Tibial artery (tissue), 4 donors: ENCODE measurements around the gene OSBPL8.
"Not testable (repeated sequence)": the region's sequence is repeated elsewhere in the genome, so short reads cannot be mapped to it uniquely, and the experiment has no call there.

Source experiments
- DNase-seq, 2 donors: peaks; one replicate each; pipeline ENCODE4 v3.0.0-alpha.2; 2019
- H3K27ac ChIP-seq, 2 donors: fragments of 200-600 bp; sonication (generic) in 1 of 2; 1 replicate in 1 of 2; 2 replicates in 1 of 2; pipeline ENCODE4 v1.5.1; 2018 to 2019; ENCODE audit warnings: mild to moderate bottlenecking in 1 of 2
- H3K27me3 ChIP-seq, 2 donors: fragments of 200-600 bp; sonication (generic) in 1 of 2; one replicate each; pipeline versions ENCODE4 v1.5.1 to v1.6.0; 2016 to 2019
- H3K36me3 ChIP-seq, 3 donors: fragments of 200-600 bp; sonication (generic) in 2 of 3; one replicate each; pipeline ENCODE4 v1.5.1; 2016 to 2019; ENCODE audit warnings: mild to moderate bottlenecking in 2 of 3
- H3K4me1 ChIP-seq, 4 donors: fragments of 200-600 bp; sonication (generic) in 2 of 4; 1 replicate in 3 of 4; 2 replicates in 1 of 4; pipeline ENCODE4 v1.5.1; 2016 to 2019
- H3K4me3 ChIP-seq, 2 donors: fragments of 200-600 bp; sonication (generic) in 1 of 2; 1 replicate in 1 of 2; 2 replicates in 1 of 2; pipeline ENCODE4 v1.5.1; 2018 to 2019; ENCODE audit warnings: mild to moderate bottlenecking in 2 of 2
- H3K9me3 ChIP-seq, 3 donors: fragments of 200-600 bp; sonication (generic) in 1 of 3; one replicate each; pipeline ENCODE4 v1.5.1; 2016 to 2019
- CTCF ChIP-seq, 2 experiments: fragments of 200-600 bp in 1 of 2; fragments of 450-650 bp in 1 of 2; IDR thresholded peaks; one replicate each; pipeline ENCODE4 v1.5.1; 2017 to 2019; ENCODE audit warnings: antibody characterized with exemption in 2 of 2, mild to moderate bottlenecking in 1 of 2, moderate library complexity in 1 of 2
- intact Hi-C: fragments of 100-400 bp; cut with DNase I; formaldehyde crosslinking; loops from one replicate; pipeline ENCODE4 v1.15.0; 2023; ENCODE audit warnings: low total_unique reads

The OSBPL8 gene

GRCh38 chr12:76486011-76486410, 73.6 kb downstream of the OSBPL8 start:
- Histone ChIP-seq H3K27me3 (no peaks in the 10 kb centered on the region), H3K4me1 (no peaks in the 10 kb centered on the region), H3K36me3 (peaks cover 10 to 17% (median 13%) of the 10 kb centered on the region in 3 donors), H3K27ac (no peak overlapping the region), H3K9me3 (peaks cover 0 to 3% (median 0%) of the 10 kb centered on the region in 3 donors), H3K4me3 (no peak overlapping the region)
- no peak for DNase-seq
- TF ChIP-seq CTCF (IDR thresholded peaks at IDR 0.05): no peak
- intact Hi-C loops: no loop called here

DNA sequence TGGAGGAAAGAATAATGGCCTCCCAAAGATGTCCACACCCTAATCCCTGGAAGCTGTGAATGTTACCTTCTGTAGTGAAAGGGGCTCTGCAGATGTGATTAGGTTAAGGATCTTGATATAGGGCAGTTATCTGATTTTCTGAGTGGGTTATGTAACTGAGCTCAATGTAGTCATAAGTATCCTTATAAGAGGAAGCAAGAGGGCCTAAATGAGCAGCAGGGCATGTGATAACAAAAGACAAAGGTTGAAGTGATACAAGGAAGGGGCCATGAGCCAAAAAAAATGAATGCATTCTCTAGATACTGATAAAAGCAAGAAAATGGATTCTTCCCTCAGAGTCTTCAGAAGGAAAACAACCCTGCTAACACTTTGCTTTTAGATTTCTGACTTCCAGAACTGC, 78.8 kb downstream of the OSBPL8 start:
- no peak overlapping the region for H3K4me3 ChIP-seq
- DNase-seq: no peak
- H3K9me3 ChIP-seq: no peaks in the 10 kb centered on the region
- no peak overlapping the region for H3K27ac ChIP-seq
- H3K27me3 ChIP-seq: no peaks in the 10 kb centered on the region
- H3K4me1 ChIP-seq: no peaks in the 10 kb centered on the region
- intact Hi-C loops: no loop called here
- peaks cover 0 to 6% (median 0%) of the 10 kb centered on the region in 3 donors for H3K36me3 ChIP-seq
- no peak for TF ChIP-seq CTCF (IDR thresholded peaks at IDR 0.05)

- no peak overlapping the region for H3K27ac ChIP-seq
- H3K27me3 ChIP-seq: no peaks in the 10 kb centered on the region
- H3K4me1 ChIP-seq: no peaks in the 10 kb centered on the region
- peaks cover 0 to 4% (median 0%) of the 10 kb centered on the region in 3 donors for H3K36me3 ChIP-seq
- no peak for DNase-seq
- intact Hi-C loops: no loop called here
- H3K4me3 ChIP-seq: no peak overlapping the region
- no peaks in the 10 kb centered on the region for H3K9me3 ChIP-seq
- no peak for TF ChIP-seq CTCF (IDR thresholded peaks at IDR 0.05)
Observed at GRCh38 chr12:76478045-76478444, 81.5 kb downstream of the OSBPL8 start.

DNA sequence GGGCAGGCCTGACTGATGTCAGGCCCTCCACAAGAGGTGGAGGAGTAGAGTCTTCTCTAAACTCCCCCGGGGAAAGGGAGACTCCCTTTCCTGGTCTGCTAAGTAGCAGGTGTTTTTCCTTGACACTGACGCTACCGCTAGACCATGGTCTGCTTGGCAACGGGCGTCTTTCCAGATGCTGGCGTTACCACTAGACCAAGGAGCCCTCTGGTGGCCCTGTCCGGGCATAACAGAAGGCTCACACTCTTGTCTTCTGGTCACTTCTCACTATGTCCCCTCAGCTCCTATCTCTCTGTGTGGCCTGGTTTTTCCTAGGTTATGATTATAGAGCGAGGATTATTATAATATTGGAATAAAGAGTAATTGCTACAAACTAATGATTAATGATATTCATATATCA, 86.7 kb downstream of the OSBPL8 start:
- H3K4me3 ChIP-seq, H3K36me3 ChIP-seq, DNase-seq, H3K27me3 ChIP-seq, intact Hi-C loops, H3K9me3 ChIP-seq, H3K27ac ChIP-seq: not testable (repeated sequence)
- H3K4me1 ChIP-seq: peaks cover 0 to 23% (median 12%) of the 10 kb centered on the region in 4 donors

GRCh38 chr12:76471579-76471978, 88.0 kb downstream of the OSBPL8 start:
- H3K4me1 ChIP-seq: peaks cover 0 to 23% (median 12%) of the 10 kb centered on the region in 4 donors
- TF ChIP-seq CTCF (IDR thresholded peaks at IDR 0.05): no peak
- no peak for DNase-seq
- H3K9me3 ChIP-seq: no peaks in the 10 kb centered on the region
- no peaks in the 10 kb centered on the region for H3K36me3 ChIP-seq
- H3K27me3 ChIP-seq: no peaks in the 10 kb centered on the region
- no peak overlapping the region for H3K4me3 ChIP-seq
- H3K27ac ChIP-seq: no peak overlapping the region
- intact Hi-C loops: no loop called here

DNA sequence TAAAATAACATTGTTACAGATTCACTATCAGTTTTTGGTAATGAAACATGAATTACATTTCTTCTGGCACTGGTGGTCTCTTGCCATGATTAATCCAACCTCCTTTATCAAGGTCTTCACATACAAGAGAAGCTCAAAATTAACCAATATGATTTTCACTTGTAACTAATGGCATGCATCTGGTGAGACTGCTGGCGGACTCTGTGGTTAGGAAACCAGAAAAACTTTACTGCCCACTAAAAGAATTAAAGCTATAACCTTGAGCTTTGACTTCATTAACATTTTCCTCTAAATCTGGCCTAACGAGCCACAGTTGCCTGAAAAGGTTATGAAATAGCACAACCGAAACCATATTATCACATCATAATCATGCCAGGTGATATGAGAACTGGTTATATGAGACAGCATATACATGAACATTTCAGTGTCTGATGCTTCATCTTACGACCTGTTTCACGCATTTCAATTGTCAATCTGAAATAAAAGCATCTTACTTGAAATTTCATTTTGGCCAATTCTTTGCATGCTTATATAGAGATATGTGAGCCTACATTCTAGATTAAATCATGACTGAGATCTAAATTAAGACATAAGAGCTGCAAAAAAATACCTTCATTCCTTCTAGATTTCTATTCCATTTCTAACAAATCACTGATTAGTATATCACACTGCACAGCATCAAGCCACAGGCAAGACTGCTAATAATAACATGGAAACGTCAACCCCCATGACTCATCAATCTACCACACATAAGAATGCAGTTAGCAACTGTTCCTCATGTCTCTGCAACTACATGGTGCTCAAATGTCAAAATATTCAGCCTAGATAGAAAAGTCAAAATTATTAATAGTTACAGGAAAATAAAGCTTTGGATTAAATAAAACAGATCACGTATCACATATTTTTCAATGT, 89.3 kb downstream of the OSBPL8 start:
- Histone ChIP-seq H3K36me3 (no peaks in the 10 kb centered on the region), H3K4me1 (peaks cover 0 to 23% (median 12%) of the 10 kb centered on the region in 4 donors), H3K9me3 (no peaks in the 10 kb centered on the region), H3K4me3 (no peak overlapping the region), H3K27ac (no peak overlapping the region), H3K27me3 (no peaks in the 10 kb centered on the region)
- no peak for TF ChIP-seq CTCF (IDR thresholded peaks at IDR 0.05)
- intact Hi-C loops: no loop called here
- no peak for DNase-seq
